Stomach (tissue), 19 donors: Measurements from ENCODE around the gene CRTAP. TPM values are rescaled to one million over a fixed set of nuclear protein-coding genes. Genes with fewer than 3 reads are reported as not detected.
"Not testable (repeated sequence)": the region's sequence is repeated elsewhere in the genome, so short reads cannot be mapped to it uniquely, and the experiment has no call there.

Experiments used
- DNase-seq, 2 donors: peaks; one replicate each; pipeline versions ENCODE4 v3.0.0 to v3.0.0-alpha.2; 2013 to 2019
- H3K27ac ChIP-seq, 5 donors: fragments of 200-600 bp in 4 of 5; sonication (generic) in 4 of 5; one replicate each; pipeline ENCODE4 v1.5.1; 2013 to 2019; ENCODE audit warnings: mild to moderate bottlenecking in 1 of 5, moderate library complexity in 1 of 5
- H3K27me3 ChIP-seq, 3 donors: fragments of 200-600 bp; sonication (generic); one replicate each; pipeline ENCODE4 v1.5.1; 2017 to 2019; ENCODE audit warnings: mixed run types in 1 of 3
- H3K36me3 ChIP-seq, 4 donors: fragments of 200-600 bp; sonication (generic); 1 replicate in 3 of 4; 2 replicates in 1 of 4; pipeline ENCODE4 v1.5.1; 2016 to 2019
- H3K4me1 ChIP-seq, 4 donors: fragments of 200-600 bp; sonication (generic); one replicate each; pipeline ENCODE4 v1.5.1; 2016 to 2019
- H3K4me3 ChIP-seq, 4 donors: fragments of 200-600 bp; sonication (generic) in 3 of 4; one replicate each; pipeline ENCODE4 v1.5.1; 2016 to 2019; ENCODE audit warnings: mild to moderate bottlenecking in 1 of 4
- H3K9me3 ChIP-seq, 4 donors: fragments of 200-600 bp; sonication (generic); one replicate each; pipeline ENCODE4 v1.5.1; 2016 to 2019
- EP300 ChIP-seq: sonication (generic); formaldehyde crosslinking; IDR thresholded peaks from one replicate; pipeline ENCODE4 v1.6.1; 2017; ENCODE audit warnings: antibody characterized with exemption
- POLR2A ChIP-seq, 4 donors: fragments of 450-650 bp; IDR thresholded peaks; one replicate each; pipeline ENCODE4 v1.6.1; 2016; ENCODE audit warnings: antibody characterized with exemption in 4 of 4, control low read depth in 2 of 4, mild to moderate bottlenecking in 1 of 4, moderate library complexity in 1 of 4
- POLR2AphosphoS5 ChIP-seq, 3 donors: sonication (generic); formaldehyde crosslinking; IDR thresholded peaks; one replicate each; pipeline ENCODE4 v1.6.1; 2016; ENCODE audit warnings: antibody characterized with exemption in 3 of 3
- WGBS, 5 donors: extraction: QIAGEN DNeasy Blood & Tissue Kit in 3 of 5; methylation state at CpG; one replicate each; pipeline versions ENCODE4 v1.1.5 to v1.1.7; 2013 to 2018; 5-methylcytosine and 5-hydroxymethylcytosine counted together
- intact Hi-C: fragments of 100-400 bp; cut with DNase I; formaldehyde crosslinking; loops from one replicate; pipeline ENCODE4 v1.15.1; 2023; ENCODE audit warnings: low total_unique reads
- long read RNA-seq, 10 donors: transcript quantifications; one replicate each; lab custom pipeline, GENCODE V29; 2026
- polyA plus RNA-seq, 3 donors: library from polyadenylated mRNA; stranded (reverse); fragments of 200-250 nt; gene quantifications; one replicate each; pipeline ENCODE4 v1.2.3, GENCODE V29; 2013
- total RNA-seq, 5 donors: library from RNA; depleted of rRNA; stranded (reverse); fragments of >200 nt; gene quantifications; one replicate each; pipeline versions ENCODE4 v1.1.0 to v1.2.3, GENCODE V29; 2014 to 2016
- TF ChIP-seq, protein P1 (sequence below), 7 experiments: fragments of 450-650 bp in 4 of 7; fragments of 200-600 bp in 3 of 7; sonication (generic) in 3 of 7; IDR thresholded peaks; one replicate each; pipeline ENCODE4 v1.5.1; 2016 to 2019; ENCODE audit warnings: antibody characterized with exemption in 7 of 7, control low read depth in 2 of 7, mild to moderate bottlenecking in 1 of 7
- donor health status: healthy with polysubstance abuse.
- donor health status: Bipolar disorder and iron deficiency.
- donor health status: healthy.

CRTAP gene
- total RNA-seq, result 100 to 1,000 TPM in 3 of 5 donors, 10 to 100 TPM in 2; 65.8 to 284 (median 106) TPM
- 100 to 1,000 TPM in 1 of 3 donors, 10 to 100 TPM in 2; 65.2 to 165 (median 75.8) TPM for polyA plus RNA-seq
- long read RNA-seq, donor 1, full-length matches to known transcripts, result 12 of 12 reads
- long read RNA-seq, donor 1, partial matches to known transcripts, result 0 of 12 reads
- long read RNA-seq, donor 1, other reads (novel, unspliced or antisense), result 0 of 12 reads
- long read RNA-seq, donor 2, full-length matches to known transcripts, result 17 of 17 reads
- long read RNA-seq, donor 2, partial matches to known transcripts, result 0 of 17 reads
- long read RNA-seq, donor 2, other reads (novel, unspliced or antisense), result 0 of 17 reads
- long read RNA-seq, donor 3, full-length matches to known transcripts, result 5 of 27 reads
- long read RNA-seq, donor 3, partial matches to known transcripts, result 22 of 27 reads
- long read RNA-seq, donor 3, other reads (novel, unspliced or antisense), result 0 of 27 reads
- long read RNA-seq, donor 4, full-length matches to known transcripts, result 1 of 1 reads
- long read RNA-seq, donor 4, partial matches to known transcripts, result 0 of 1 reads
- long read RNA-seq, donor 4, other reads (novel, unspliced or antisense), result 0 of 1 reads
- long read RNA-seq, donor 5, full-length matches to known transcripts, result 32 of 66 reads
- long read RNA-seq, donor 5, partial matches to known transcripts, result 34 of 66 reads
- long read RNA-seq, donor 5, other reads (novel, unspliced or antisense), result 0 of 66 reads
- long read RNA-seq, donor 6, result 0 reads
- long read RNA-seq, donor 7, full-length matches to known transcripts, result 29 of 34 reads
- long read RNA-seq, donor 7, partial matches to known transcripts, result 5 of 34 reads
- long read RNA-seq, donor 7, other reads (novel, unspliced or antisense), result 0 of 34 reads
- long read RNA-seq, donor 8, full-length matches to known transcripts, result 23 of 23 reads
- long read RNA-seq, donor 8, partial matches to known transcripts, result 0 of 23 reads
- long read RNA-seq, donor 8, other reads (novel, unspliced or antisense), result 0 of 23 reads
- long read RNA-seq, donor 9, full-length matches to known transcripts, result 21 of 35 reads
- long read RNA-seq, donor 9, partial matches to known transcripts, result 7 of 35 reads
- long read RNA-seq, donor 9, other reads (novel, unspliced or antisense), result 7 of 35 reads
- long read RNA-seq, donor 10, full-length matches to known transcripts, result 5 of 5 reads
- long read RNA-seq, donor 10, partial matches to known transcripts, result 0 of 5 reads
- long read RNA-seq, donor 10, other reads (novel, unspliced or antisense), result 0 of 5 reads

GRCh38 chr3:33113772-33114621 is at the start of gene CRTAP:
CRTAP (plus strand) TSS chr3:33114014; CDS start chr3:33114078, 64 bp downstream.
- Histone ChIP-seq H3K9me3 (no peaks in the 10 kb centered on the region), H3K27ac (peak within 1 kb of the TSS; percentile 93 to 99 (median 97)), H3K4me3 (peak within 1 kb of the TSS; percentile 67 to 78 (median 76)), H3K4me1 (peaks cover 11 to 51% (median 32%) of the 10 kb centered on the region in 4 donors), H3K27me3 (no peaks in the 10 kb centered on the region), H3K36me3 (peaks cover 0 to 18% (median 0%) of the 10 kb centered on the region in 4 donors)
- WGBS, 5 donors, result 0 to 1% (median 0%) methylated on average over 48 to 98 of the region's 98 CpGs
- DNase-seq, result peak; percentile 98
- intact Hi-C loops, result no loop called here
- peak; percentile 9 to 79 (median 64) for TF ChIP-seq POLR2AphosphoS5 (IDR thresholded peaks at IDR 0.05)
- TF ChIP-seq, protein P1, sequence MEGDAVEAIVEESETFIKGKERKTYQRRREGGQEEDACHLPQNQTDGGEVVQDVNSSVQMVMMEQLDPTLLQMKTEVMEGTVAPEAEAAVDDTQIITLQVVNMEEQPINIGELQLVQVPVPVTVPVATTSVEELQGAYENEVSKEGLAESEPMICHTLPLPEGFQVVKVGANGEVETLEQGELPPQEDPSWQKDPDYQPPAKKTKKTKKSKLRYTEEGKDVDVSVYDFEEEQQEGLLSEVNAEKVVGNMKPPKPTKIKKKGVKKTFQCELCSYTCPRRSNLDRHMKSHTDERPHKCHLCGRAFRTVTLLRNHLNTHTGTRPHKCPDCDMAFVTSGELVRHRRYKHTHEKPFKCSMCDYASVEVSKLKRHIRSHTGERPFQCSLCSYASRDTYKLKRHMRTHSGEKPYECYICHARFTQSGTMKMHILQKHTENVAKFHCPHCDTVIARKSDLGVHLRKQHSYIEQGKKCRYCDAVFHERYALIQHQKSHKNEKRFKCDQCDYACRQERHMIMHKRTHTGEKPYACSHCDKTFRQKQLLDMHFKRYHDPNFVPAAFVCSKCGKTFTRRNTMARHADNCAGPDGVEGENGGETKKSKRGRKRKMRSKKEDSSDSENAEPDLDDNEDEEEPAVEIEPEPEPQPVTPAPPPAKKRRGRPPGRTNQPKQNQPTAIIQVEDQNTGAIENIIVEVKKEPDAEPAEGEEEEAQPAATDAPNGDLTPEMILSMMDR (IDR thresholded peaks at IDR 0.05), result no peak

- 56 to 85% (median 75%) methylated on average over 2 of the region's 2 CpGs for WGBS, 5 donors
Measured at GRCh38 chr3:33064929-33065328, 48.9 kb upstream of the CRTAP start.

GRCh38 chr3:33067484-33067883 is 46.3 kb upstream of the CRTAP start:
- TF ChIP-seq POLR2AphosphoS5 (IDR thresholded peaks at IDR 0.05) (peak in 2 of 3 donors; percentile 21 to 35), POLR2A (IDR thresholded peaks at IDR 0.05) (no peak), EP300 (no peak)
- TF ChIP-seq, protein P1 (IDR thresholded peaks at IDR 0.05), result no peak
- 49 to 86% (median 67%) methylated on average over 3 of the region's 3 CpGs for WGBS, 5 donors
- intact Hi-C loops, result no loop called here
- Histone ChIP-seq H3K4me1 (peaks cover 8 to 47% (median 19%) of the 10 kb centered on the region in 4 donors), H3K27me3 (no peaks in the 10 kb centered on the region), H3K36me3 (peaks cover 15 to 80% (median 72%) of the 10 kb centered on the region in 4 donors), H3K27ac (no peak overlapping the region), H3K4me3 (no peak overlapping the region), H3K9me3 (no peaks in the 10 kb centered on the region)
- DNase-seq, result peak in 1 of 2 donors; percentile 56

More at GRCh38 chr3:33064929-33065328, 48.9 kb upstream of the CRTAP start:
- Histone ChIP-seq H3K27ac (no peak overlapping the region), H3K9me3 (no peaks in the 10 kb centered on the region), H3K4me3 (no peak overlapping the region), H3K36me3 (peaks cover 6 to 84% (median 76%) of the 10 kb centered on the region in 4 donors), H3K4me1 (peaks cover 2 to 41% (median 22%) of the 10 kb centered on the region in 4 donors), H3K27me3 (no peaks in the 10 kb centered on the region)
- TF ChIP-seq, protein P1 (IDR thresholded peaks at IDR 0.05), result peak in 1 of 7 experiments; percentile 7
- TF ChIP-seq POLR2AphosphoS5 (IDR thresholded peaks at IDR 0.05), result no peak
- no peak for DNase-seq
- intact Hi-C loops, result no loop called here

DNA sequence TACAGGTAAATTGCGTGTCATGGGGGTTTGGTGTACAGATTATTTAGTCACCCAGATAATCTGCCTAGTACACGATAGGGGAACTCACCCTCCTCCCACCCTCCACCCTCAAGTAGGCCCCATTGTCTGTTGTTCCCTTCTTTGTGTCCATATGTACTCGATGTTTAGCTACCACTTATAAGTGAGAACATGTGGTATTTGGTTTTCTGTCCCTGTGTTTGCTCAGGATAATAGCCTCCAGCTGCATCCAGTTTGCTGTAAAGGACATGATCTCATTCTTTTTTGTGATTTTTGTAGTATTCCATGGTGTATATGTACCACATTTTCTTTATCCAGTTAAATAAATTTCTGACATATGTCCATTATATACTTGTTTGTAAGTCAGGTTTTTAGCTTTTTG is 44.0 kb upstream of the CRTAP start:
- peak overlapping the region in 1 of 5 donors; percentile 45 for H3K27ac ChIP-seq
- DNase-seq, result peak in 1 of 2 donors; percentile 67
- H3K9me3 ChIP-seq, H3K4me3 ChIP-seq, intact Hi-C loops, H3K27me3 ChIP-seq: not testable (repeated sequence)
- H3K4me1 ChIP-seq, result peaks cover 8 to 56% (median 22%) of the 10 kb centered on the region in 4 donors
- WGBS, 5 donors, result 15 to 47% (median 19%) methylated on average over 3 of the region's 3 CpGs
- H3K36me3 ChIP-seq, result peaks cover 12 to 62% (median 55%) of the 10 kb centered on the region in 4 donors
